ENCODE data around the gene PDP2. TPM values are rescaled to one million over a fixed set of nuclear protein-coding genes. Genes with fewer than 3 reads are reported as not detected.
A peak's percentile ranks its signal among the peaks of the same experiment; 100 is the strongest.

PDP2 gene
- total RNA-seq, 1 experiment from 2014 or later, result 28.4 TPM

DNA sequence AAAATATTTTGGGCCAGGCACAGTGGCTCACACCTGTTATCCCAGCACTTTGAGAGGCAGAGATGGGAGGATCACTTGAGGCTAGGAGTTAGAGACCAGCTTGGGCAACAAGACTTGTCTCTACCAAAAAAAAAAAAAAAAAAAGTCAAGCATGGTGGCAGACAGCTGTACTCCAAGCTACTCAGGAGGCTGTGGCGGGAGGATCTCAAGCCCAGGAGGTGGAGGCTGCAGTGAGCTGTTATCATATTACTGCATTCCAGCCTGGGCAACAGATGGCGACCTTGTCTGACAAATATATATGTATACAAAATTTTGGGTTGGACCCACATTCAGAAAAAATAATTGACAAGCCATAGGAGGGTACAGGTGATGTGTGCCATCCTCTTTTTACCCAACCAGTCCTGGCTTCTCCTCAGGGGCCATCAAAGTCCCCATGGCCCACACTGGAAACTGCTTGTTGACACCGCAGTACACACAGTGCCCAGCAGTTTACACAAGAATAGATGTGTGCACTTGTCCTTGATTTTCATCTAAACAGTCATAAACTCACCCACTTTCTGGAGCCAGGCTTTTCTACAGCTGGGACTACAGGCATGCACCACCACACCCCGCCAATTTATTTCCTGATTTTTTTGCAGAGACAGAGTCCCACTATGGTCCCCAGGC, 56.7 kb downstream of the PDP2 start:
- peaks cover 10% of the 10 kb centered on the region for H3K36me3 Mint-ChIP-seq
- peaks cover 13% of the 10 kb centered on the region for H3K27me3 Mint-ChIP-seq (ENCODE audit: low read depth)
- ChIA-PET CTCF (interaction anchor here (1.6 kb wide), 1 partner anchor 218 kb away, joined by 4 read pairs; no protein-coding TSS in a partner anchor), POLR2A (no interaction called here)
- H3K4me1 Mint-ChIP-seq, result peaks cover 29% of the 10 kb centered on the region
- DNase-seq (ENCODE audit: low spot score) (no peak), ATAC-seq (no peak)
- no peaks in the 10 kb centered on the region for H3K9me3 Mint-ChIP-seq
- 0 out of 2 replicates have a peak overlapping the region, but pooled peaks have one; percentile 37 for H3K4me3 Mint-ChIP-seq
- no peak overlapping the region for H3K27ac Mint-ChIP-seq
- TF ChIP-seq ERG (CRISPR knock-in tag; IDR thresholded peaks at IDR 0.05), result no peak
- no peak for TF ChIP-seq ZNF416 (CRISPR knock-in tag; IDR thresholded peaks at IDR 0.05)
- TF ChIP-seq, protein P1, sequence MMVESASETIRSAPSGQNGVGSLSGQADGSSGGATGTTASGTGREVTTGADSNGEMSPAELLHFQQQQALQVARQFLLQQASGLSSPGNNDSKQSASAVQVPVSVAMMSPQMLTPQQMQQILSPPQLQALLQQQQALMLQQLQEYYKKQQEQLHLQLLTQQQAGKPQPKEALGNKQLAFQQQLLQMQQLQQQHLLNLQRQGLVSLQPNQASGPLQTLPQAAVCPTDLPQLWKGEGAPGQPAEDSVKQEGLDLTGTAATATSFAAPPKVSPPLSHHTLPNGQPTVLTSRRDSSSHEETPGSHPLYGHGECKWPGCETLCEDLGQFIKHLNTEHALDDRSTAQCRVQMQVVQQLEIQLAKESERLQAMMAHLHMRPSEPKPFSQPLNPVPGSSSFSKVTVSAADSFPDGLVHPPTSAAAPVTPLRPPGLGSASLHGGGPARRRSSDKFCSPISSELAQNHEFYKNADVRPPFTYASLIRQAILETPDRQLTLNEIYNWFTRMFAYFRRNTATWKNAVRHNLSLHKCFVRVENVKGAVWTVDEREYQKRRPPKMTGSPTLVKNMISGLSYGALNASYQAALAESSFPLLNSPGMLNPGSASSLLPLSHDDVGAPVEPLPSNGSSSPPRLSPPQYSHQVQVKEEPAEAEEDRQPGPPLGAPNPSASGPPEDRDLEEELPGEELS (CRISPR knock-in tag; IDR thresholded peaks at IDR 0.05), result no peak
- TF ChIP-seq, protein P2, sequence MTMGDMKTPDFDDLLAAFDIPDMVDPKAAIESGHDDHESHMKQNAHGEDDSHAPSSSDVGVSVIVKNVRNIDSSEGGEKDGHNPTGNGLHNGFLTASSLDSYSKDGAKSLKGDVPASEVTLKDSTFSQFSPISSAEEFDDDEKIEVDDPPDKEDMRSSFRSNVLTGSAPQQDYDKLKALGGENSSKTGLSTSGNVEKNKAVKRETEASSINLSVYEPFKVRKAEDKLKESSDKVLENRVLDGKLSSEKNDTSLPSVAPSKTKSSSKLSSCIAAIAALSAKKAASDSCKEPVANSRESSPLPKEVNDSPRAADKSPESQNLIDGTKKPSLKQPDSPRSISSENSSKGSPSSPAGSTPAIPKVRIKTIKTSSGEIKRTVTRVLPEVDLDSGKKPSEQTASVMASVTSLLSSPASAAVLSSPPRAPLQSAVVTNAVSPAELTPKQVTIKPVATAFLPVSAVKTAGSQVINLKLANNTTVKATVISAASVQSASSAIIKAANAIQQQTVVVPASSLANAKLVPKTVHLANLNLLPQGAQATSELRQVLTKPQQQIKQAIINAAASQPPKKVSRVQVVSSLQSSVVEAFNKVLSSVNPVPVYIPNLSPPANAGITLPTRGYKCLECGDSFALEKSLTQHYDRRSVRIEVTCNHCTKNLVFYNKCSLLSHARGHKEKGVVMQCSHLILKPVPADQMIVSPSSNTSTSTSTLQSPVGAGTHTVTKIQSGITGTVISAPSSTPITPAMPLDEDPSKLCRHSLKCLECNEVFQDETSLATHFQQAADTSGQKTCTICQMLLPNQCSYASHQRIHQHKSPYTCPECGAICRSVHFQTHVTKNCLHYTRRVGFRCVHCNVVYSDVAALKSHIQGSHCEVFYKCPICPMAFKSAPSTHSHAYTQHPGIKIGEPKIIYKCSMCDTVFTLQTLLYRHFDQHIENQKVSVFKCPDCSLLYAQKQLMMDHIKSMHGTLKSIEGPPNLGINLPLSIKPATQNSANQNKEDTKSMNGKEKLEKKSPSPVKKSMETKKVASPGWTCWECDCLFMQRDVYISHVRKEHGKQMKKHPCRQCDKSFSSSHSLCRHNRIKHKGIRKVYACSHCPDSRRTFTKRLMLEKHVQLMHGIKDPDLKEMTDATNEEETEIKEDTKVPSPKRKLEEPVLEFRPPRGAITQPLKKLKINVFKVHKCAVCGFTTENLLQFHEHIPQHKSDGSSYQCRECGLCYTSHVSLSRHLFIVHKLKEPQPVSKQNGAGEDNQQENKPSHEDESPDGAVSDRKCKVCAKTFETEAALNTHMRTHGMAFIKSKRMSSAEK (CRISPR knock-in tag; IDR thresholded peaks at IDR 0.05; ENCODE audit: borderline replicate concordance), result no peak
- TF ChIP-seq FOXJ3 (CRISPR knock-in tag; IDR thresholded peaks at IDR 0.05; ENCODE audit: borderline replicate concordance), result no peak
- TF ChIP-seq GTF2I (CRISPR knock-in tag; conservative IDR thresholded peaks at IDR 0.05), result no peak
- TF ChIP-seq ATF6 (CRISPR knock-in tag; IDR thresholded peaks at IDR 0.05), result no peak
- TF ChIP-seq, protein P3, sequence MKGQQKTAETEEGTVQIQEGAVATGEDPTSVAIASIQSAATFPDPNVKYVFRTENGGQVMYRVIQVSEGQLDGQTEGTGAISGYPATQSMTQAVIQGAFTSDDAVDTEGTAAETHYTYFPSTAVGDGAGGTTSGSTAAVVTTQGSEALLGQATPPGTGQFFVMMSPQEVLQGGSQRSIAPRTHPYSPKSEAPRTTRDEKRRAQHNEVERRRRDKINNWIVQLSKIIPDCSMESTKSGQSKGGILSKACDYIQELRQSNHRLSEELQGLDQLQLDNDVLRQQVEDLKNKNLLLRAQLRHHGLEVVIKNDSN (CRISPR knock-in tag; IDR thresholded peaks at IDR 0.05), result no peak
- TF ChIP-seq, protein P4, sequence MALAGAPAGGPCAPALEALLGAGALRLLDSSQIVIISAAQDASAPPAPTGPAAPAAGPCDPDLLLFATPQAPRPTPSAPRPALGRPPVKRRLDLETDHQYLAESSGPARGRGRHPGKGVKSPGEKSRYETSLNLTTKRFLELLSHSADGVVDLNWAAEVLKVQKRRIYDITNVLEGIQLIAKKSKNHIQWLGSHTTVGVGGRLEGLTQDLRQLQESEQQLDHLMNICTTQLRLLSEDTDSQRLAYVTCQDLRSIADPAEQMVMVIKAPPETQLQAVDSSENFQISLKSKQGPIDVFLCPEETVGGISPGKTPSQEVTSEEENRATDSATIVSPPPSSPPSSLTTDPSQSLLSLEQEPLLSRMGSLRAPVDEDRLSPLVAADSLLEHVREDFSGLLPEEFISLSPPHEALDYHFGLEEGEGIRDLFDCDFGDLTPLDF (CRISPR knock-in tag; IDR thresholded peaks at IDR 0.05), result no peak
- no peak for TF ChIP-seq NR1H2 (CRISPR knock-in tag; IDR thresholded peaks at IDR 0.05)
- no peak for TF ChIP-seq RORB (CRISPR knock-in tag; IDR thresholded peaks at IDR 0.05)
- no peak for TF ChIP-seq PREB (CRISPR knock-in tag; IDR thresholded peaks at IDR 0.05; ENCODE audit: borderline replicate concordance)
- TF ChIP-seq STAT6 (CRISPR knock-in tag; conservative IDR thresholded peaks at IDR 0.05; ENCODE audit: low read depth), result no peak
- TF ChIP-seq, protein P5, sequence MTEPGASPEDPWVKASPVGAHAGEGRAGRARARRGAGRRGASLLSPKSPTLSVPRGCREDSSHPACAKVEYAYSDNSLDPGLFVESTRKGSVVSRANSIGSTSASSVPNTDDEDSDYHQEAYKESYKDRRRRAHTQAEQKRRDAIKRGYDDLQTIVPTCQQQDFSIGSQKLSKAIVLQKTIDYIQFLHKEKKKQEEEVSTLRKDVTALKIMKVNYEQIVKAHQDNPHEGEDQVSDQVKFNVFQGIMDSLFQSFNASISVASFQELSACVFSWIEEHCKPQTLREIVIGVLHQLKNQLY (CRISPR knock-in tag; IDR thresholded peaks at IDR 0.05), result no peak
- TF ChIP-seq CREM (CRISPR knock-in tag; IDR thresholded peaks at IDR 0.05), result no peak
- TF ChIP-seq SMAD4 (CRISPR knock-in tag; IDR thresholded peaks at IDR 0.05), result no peak
- no peak for TF ChIP-seq NFATC4 (CRISPR knock-in tag; IDR thresholded peaks at IDR 0.05)
- no peak for TF ChIP-seq TP53 (CRISPR knock-in tag; IDR thresholded peaks at IDR 0.05)
- TF ChIP-seq MYBL2 (CRISPR knock-in tag; IDR thresholded peaks at IDR 0.05), result no peak
- TF ChIP-seq JUN (CRISPR knock-in tag; IDR thresholded peaks at IDR 0.05), result no peak

Measured in WTC11 (cell line).